ENCODE results near the gene STPG3.

The STPG3 gene

DNA sequence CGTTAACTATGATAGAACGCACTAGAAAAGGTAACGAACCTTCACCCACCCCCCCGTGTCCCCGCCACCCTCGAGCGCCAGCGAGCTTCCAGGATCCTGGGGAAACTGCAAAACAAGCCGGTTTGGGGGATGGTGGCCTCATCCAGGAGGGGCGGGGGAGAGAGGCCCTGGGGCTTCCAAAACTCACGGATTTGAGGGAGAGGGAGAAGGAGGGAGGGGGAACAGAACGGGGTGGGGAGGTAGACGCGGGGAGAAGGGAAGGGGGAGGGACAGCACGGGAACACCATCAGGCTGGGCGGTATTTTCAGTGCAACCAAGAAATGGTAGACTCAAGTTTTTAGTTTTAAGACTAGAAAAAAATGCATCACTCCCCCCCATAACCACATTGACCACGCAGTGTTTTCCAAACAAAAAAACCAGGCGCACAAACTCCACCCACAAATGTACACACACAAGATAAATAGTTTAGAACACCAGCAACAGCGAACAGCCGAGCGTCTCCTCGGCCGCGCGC lies 49.5 kb downstream of the STPG3 start:
- DNase-seq (ENCODE audit: low read depth, low spot score), result no peak
- no peaks in the 10 kb centered on the region for H3K9me3 ChIP-seq (ENCODE audit: insufficient read depth, low read length)
- peaks cover 27% of the 10 kb centered on the region for H3K27me3 ChIP-seq (ENCODE audit: insufficient read depth, insufficient read length)
- H3K4me3 ChIP-seq (ENCODE audit: insufficient read length, low read depth), result peak overlapping the region; percentile 98
- TF ChIP-seq ZNF274 (IDR thresholded peaks at IDR 0.05; ENCODE audit: low read depth, low read length) (no peak), SUZ12 (IDR thresholded peaks at IDR 0.05; ENCODE audit: extremely low read depth, insufficient read depth, insufficient read length) (no peak), YY1 (IDR thresholded peaks at IDR 0.05; ENCODE audit: insufficient read depth, insufficient read length) (no peak)
- peaks cover 7% of the 10 kb centered on the region for H3K36me3 ChIP-seq (ENCODE audit: insufficient read depth, insufficient read length, low read length)
- H3K4me1 ChIP-seq (ENCODE audit: insufficient read depth, insufficient read length), result peaks cover 51% of the 10 kb centered on the region
- H3K9ac ChIP-seq (ENCODE audit: insufficient read length, low read depth), result peak overlapping the region; percentile 99

- no peak for DNase-seq (ENCODE audit: low read depth, low spot score)
- Histone ChIP-seq H3K27me3 (ENCODE audit: insufficient read depth, insufficient read length) (peaks cover 26% of the 10 kb centered on the region), H3K4me1 (ENCODE audit: insufficient read depth, insufficient read length) (peaks cover 56% of the 10 kb centered on the region), H3K9ac (ENCODE audit: insufficient read length, low read depth) (peak overlapping the region; percentile 99), H3K36me3 (ENCODE audit: insufficient read depth, insufficient read length, low read length) (peaks cover 7% of the 10 kb centered on the region), H3K4me3 (ENCODE audit: insufficient read length, low read depth) (peak overlapping the region; percentile 98), H3K9me3 (ENCODE audit: insufficient read depth, low read length) (no peaks in the 10 kb centered on the region)
- TF ChIP-seq ZNF274 (IDR thresholded peaks at IDR 0.05; ENCODE audit: low read depth, low read length) (no peak), SUZ12 (IDR thresholded peaks at IDR 0.05; ENCODE audit: extremely low read depth, insufficient read depth, insufficient read length) (no peak), YY1 (IDR thresholded peaks at IDR 0.05; ENCODE audit: insufficient read depth, insufficient read length) (no peak)
Observed at GRCh38 chr9:137301081-137301947, 50.2 kb downstream of the STPG3 start.

- DNase-seq (ENCODE audit: low read depth, low spot score), result no peak
- TF ChIP-seq YY1 (IDR thresholded peaks at IDR 0.05; ENCODE audit: insufficient read depth, insufficient read length) (no peak), ZNF274 (IDR thresholded peaks at IDR 0.05; ENCODE audit: low read depth, low read length) (no peak), SUZ12 (IDR thresholded peaks at IDR 0.05; ENCODE audit: extremely low read depth, insufficient read depth, insufficient read length) (no peak)
- H3K4me3 ChIP-seq (ENCODE audit: insufficient read length, low read depth), result peak within 1 kb of the TSS; percentile 98
- peaks cover 20% of the 10 kb centered on the region for H3K27me3 ChIP-seq (ENCODE audit: insufficient read depth, insufficient read length)
- H3K9ac ChIP-seq (ENCODE audit: insufficient read length, low read depth), result peak within 1 kb of the TSS; percentile 99
- no peaks in the 10 kb centered on the region for H3K9me3 ChIP-seq (ENCODE audit: insufficient read depth, low read length)
- peaks cover 7% of the 10 kb centered on the region for H3K36me3 ChIP-seq (ENCODE audit: insufficient read depth, insufficient read length, low read length)
- H3K4me1 ChIP-seq (ENCODE audit: insufficient read depth, insufficient read length), result peaks cover 54% of the 10 kb centered on the region
Observed at GRCh38 chr9:137302118-137302448, 51.0 kb downstream of the STPG3 start, which contains the start of gene NRARP. NRARP (minus strand) TSS chr9:137302271; CDS start chr9:137301928, 343 bp downstream.

- DNase-seq (ENCODE audit: low read depth, low spot score), result no peak
- peak overlapping the region; percentile 70 for H3K9ac ChIP-seq (ENCODE audit: insufficient read length, low read depth)
- no peaks in the 10 kb centered on the region for H3K9me3 ChIP-seq (ENCODE audit: insufficient read depth, low read length)
- H3K36me3 ChIP-seq (ENCODE audit: insufficient read depth, insufficient read length, low read length), result peaks cover 7% of the 10 kb centered on the region
- H3K4me3 ChIP-seq (ENCODE audit: insufficient read length, low read depth), result peak overlapping the region; percentile 56
- TF ChIP-seq YY1 (IDR thresholded peaks at IDR 0.05; ENCODE audit: insufficient read depth, insufficient read length) (no peak), SUZ12 (IDR thresholded peaks at IDR 0.05; ENCODE audit: extremely low read depth, insufficient read depth, insufficient read length) (no peak), ZNF274 (IDR thresholded peaks at IDR 0.05; ENCODE audit: low read depth, low read length) (no peak)
- peaks cover 20% of the 10 kb centered on the region for H3K27me3 ChIP-seq (ENCODE audit: insufficient read depth, insufficient read length)
- peaks cover 58% of the 10 kb centered on the region for H3K4me1 ChIP-seq (ENCODE audit: insufficient read depth, insufficient read length)
Observed at GRCh38 chr9:137302449-137303150, 51.5 kb downstream of the STPG3 start.
